22Rv1 (cell line): ENCODE results near the gene ANO10.

Experiments used
- ZFX ChIP-seq: fragments of 450-650 bp; IDR thresholded peaks from 2 replicates; pipeline ENCODE4 v1.6.1; 2017; ENCODE audit warnings: antibody characterized with exemption, borderline replicate concordance
- TF ChIP-seq, protein P1 (sequence below): fragments of 450-650 bp; IDR thresholded peaks from 2 replicates; pipeline ENCODE4 v1.5.1; 2017; ENCODE audit warnings: mild to moderate bottlenecking

DNA sequence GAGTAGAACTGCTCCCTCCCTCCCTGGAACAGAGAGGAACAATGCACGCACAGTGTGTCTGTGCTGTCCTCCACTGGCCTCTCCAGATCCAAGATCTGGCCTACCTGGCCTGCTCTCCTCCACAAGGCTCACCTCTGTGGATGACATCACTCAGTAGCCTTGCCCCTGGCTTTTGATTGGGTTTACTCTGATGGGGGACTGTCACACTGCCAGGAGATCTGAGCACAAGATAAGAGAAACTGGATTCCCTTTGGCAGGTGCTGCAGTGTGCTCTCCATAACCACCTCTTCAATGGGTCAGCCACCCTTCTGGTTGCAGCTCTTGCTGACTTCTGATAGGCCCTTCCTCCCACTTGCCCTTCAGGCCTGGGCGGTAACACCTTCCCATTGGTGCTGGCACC is 22.6 kb upstream of the ANO10 start:
- TF ChIP-seq, protein P1, sequence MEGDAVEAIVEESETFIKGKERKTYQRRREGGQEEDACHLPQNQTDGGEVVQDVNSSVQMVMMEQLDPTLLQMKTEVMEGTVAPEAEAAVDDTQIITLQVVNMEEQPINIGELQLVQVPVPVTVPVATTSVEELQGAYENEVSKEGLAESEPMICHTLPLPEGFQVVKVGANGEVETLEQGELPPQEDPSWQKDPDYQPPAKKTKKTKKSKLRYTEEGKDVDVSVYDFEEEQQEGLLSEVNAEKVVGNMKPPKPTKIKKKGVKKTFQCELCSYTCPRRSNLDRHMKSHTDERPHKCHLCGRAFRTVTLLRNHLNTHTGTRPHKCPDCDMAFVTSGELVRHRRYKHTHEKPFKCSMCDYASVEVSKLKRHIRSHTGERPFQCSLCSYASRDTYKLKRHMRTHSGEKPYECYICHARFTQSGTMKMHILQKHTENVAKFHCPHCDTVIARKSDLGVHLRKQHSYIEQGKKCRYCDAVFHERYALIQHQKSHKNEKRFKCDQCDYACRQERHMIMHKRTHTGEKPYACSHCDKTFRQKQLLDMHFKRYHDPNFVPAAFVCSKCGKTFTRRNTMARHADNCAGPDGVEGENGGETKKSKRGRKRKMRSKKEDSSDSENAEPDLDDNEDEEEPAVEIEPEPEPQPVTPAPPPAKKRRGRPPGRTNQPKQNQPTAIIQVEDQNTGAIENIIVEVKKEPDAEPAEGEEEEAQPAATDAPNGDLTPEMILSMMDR, result no peak
- no peak for TF ChIP-seq ZFX
